H9 (cell line): ENCODE data around the gene DNASE1L3. TPM values are rescaled to one million over a fixed set of nuclear protein-coding genes. Genes with fewer than 3 reads are reported as not detected.

Source experiments
- DNase-seq: peaks from one replicate; pipeline ENCODE4 v3.0.0-alpha.2; 2017
- H2AFZ ChIP-seq: one replicate; pipeline ENCODE4 v1.6.1; 2013; ENCODE audit warnings: mild to moderate bottlenecking, low read length, control low read depth, moderate library complexity
- H2AK5ac ChIP-seq: 2 replicates; pipeline ENCODE4 v1.6.1; 2013; ENCODE audit warnings: low read length, control low read depth, mixed read lengths; ENCODE audit not compliant: insufficient read length
- H2BK120ac ChIP-seq: one replicate; pipeline ENCODE4 v1.6.1; 2013; ENCODE audit warnings: low read depth, mild to moderate bottlenecking, low read length, control low read depth, inconsistent platforms; ENCODE audit not compliant: poor library complexity, severe bottlenecking
- H2BK12ac ChIP-seq: 2 replicates; pipeline ENCODE4 v1.6.1; 2013; ENCODE audit warnings: low read length, control low read depth, mixed read lengths, low read depth; ENCODE audit not compliant: insufficient read length
- H2BK15ac ChIP-seq: 2 replicates; pipeline ENCODE4 v1.6.1; 2013; ENCODE audit warnings: low read depth, low read length, control low read depth
- H2BK20ac ChIP-seq: one replicate; pipeline ENCODE4 v1.6.1; 2013; ENCODE audit warnings: low read depth, mild to moderate bottlenecking, low read length, control low read depth, inconsistent platforms; ENCODE audit not compliant: poor library complexity, severe bottlenecking
- H2BK5ac ChIP-seq: 2 replicates; pipeline ENCODE4 v1.6.1; 2013; ENCODE audit warnings: low read length, control low read depth, mixed read lengths; ENCODE audit not compliant: insufficient read length
- H3K14ac ChIP-seq: 2 replicates; pipeline ENCODE4 v1.6.1; 2013; ENCODE audit warnings: low read length, control low read depth; ENCODE audit not compliant: insufficient read depth
- H3K18ac ChIP-seq: 2 replicates; pipeline ENCODE4 v1.6.1; 2013; ENCODE audit warnings: low read depth, mild to moderate bottlenecking, mixed read lengths, low read length, control low read depth; ENCODE audit not compliant: insufficient read length
- H3K23ac ChIP-seq: 2 replicates; pipeline ENCODE4 v1.6.1; 2013; ENCODE audit warnings: low read length, control low read depth, mixed read lengths, low read depth; ENCODE audit not compliant: insufficient read length
- H3K23me2 ChIP-seq: 2 replicates; pipeline ENCODE4 v1.6.1; 2013; ENCODE audit warnings: low read depth, mild to moderate bottlenecking, mixed read lengths, low read length, control low read depth; ENCODE audit not compliant: insufficient read length, poor library complexity, severe bottlenecking
- H3K27ac ChIP-seq: 2 replicates; pipeline ENCODE4 v1.5.1; 2013; ENCODE audit warnings: low read length, control low read depth, mixed read lengths, low read depth; ENCODE audit not compliant: insufficient read length
- H3K27me3 ChIP-seq: 2 replicates; pipeline ENCODE4 v1.6.1; 2013; ENCODE audit warnings: low read length, control low read depth, inconsistent platforms; ENCODE audit not compliant: insufficient read depth
- H3K4ac ChIP-seq: 2 replicates; pipeline ENCODE4 v1.6.1; 2013; ENCODE audit warnings: low read depth, mild to moderate bottlenecking, control low read depth, inconsistent platforms, low read length, moderate library complexity
- H3K4me1 ChIP-seq: 2 replicates; pipeline ENCODE4 v1.6.1; 2013; ENCODE audit warnings: low read length, control low read depth, inconsistent platforms; ENCODE audit not compliant: insufficient read depth
- H3K4me2 ChIP-seq: 2 replicates; pipeline ENCODE4 v1.6.1; 2013; ENCODE audit warnings: low read length, control low read depth, mixed read lengths; ENCODE audit not compliant: insufficient read length, insufficient read depth
- H3K56ac ChIP-seq: 2 replicates; pipeline ENCODE4 v1.6.1; 2013; ENCODE audit warnings: low read depth, mild to moderate bottlenecking, mixed read lengths, low read length, control low read depth; ENCODE audit not compliant: insufficient read length
- H3K79me1 ChIP-seq: 2 replicates; pipeline ENCODE4 v1.6.1; 2013; ENCODE audit warnings: low read depth, mild to moderate bottlenecking, moderate library complexity, low read length, control low read depth, inconsistent platforms; ENCODE audit not compliant: insufficient read depth, poor library complexity, severe bottlenecking
- H3K79me2 ChIP-seq: 2 replicates; pipeline ENCODE4 v1.6.1; 2013; ENCODE audit warnings: low read length, control low read depth, inconsistent platforms; ENCODE audit not compliant: insufficient read depth
- H3K9ac ChIP-seq: 2 replicates; pipeline ENCODE4 v1.6.1; 2013; ENCODE audit warnings: low read length, control low read depth, mixed read lengths; ENCODE audit not compliant: insufficient read length; ENCODE audit errors: extremely low read depth
- H3K9me3 ChIP-seq: one replicate; pipeline ENCODE4 v1.6.1; 2013; ENCODE audit warnings: low read depth, low read length, inconsistent platforms; ENCODE audit not compliant: control insufficient read depth
- H3T11ph ChIP-seq: one replicate; pipeline ENCODE4 v1.6.1; 2013; ENCODE audit warnings: mild to moderate bottlenecking, low read length, control low read depth, inconsistent platforms
- H4K20me1 ChIP-seq: one replicate; pipeline ENCODE4 v1.6.1; 2013; ENCODE audit not compliant: control insufficient read depth, insufficient read length, insufficient read depth
- H4K5ac ChIP-seq: 2 replicates; pipeline ENCODE4 v1.6.1; 2013; ENCODE audit warnings: low read depth, mild to moderate bottlenecking, mixed read lengths, low read length, control low read depth; ENCODE audit not compliant: insufficient read length
- H4K8ac ChIP-seq: replicated peaks from 2 replicates; pipeline ENCODE4 v1.6.1; 2013; ENCODE audit warnings: low read length, control low read depth, mixed read lengths, low read depth; ENCODE audit not compliant: insufficient read length
- H4K91ac ChIP-seq: 2 replicates; pipeline ENCODE4 v1.6.1; 2013; ENCODE audit warnings: low read depth, mild to moderate bottlenecking, moderate library complexity, mixed read lengths, low read length, control low read depth; ENCODE audit not compliant: insufficient read length
- H3K27ac Mint-ChIP-seq, 3 experiments: 2 replicates in 2 of 3; 3 replicates in 1 of 3; pipeline ENCODE4 v1.8.0; 2020 to 2021; ENCODE audit warnings: mixed read lengths in 3 of 3, mild to moderate bottlenecking in 1 of 3, moderate library complexity in 1 of 3
- H3K27me3 Mint-ChIP-seq: 2 replicates; pipeline ENCODE4 v1.8.0; 2021; ENCODE audit warnings: low read depth, mild to moderate bottlenecking, moderate library complexity, mixed read lengths
- H3K36me3 Mint-ChIP-seq, 3 experiments: 2 replicates in 2 of 3; 3 replicates in 1 of 3; pipeline ENCODE4 v1.8.0; 2020 to 2021; ENCODE audit warnings: low read depth in 3 of 3, mixed read lengths in 3 of 3; ENCODE audit not compliant: insufficient read depth in 1 of 3
- H3K4me1 Mint-ChIP-seq, 2 experiments: 2 replicates each; pipeline ENCODE4 v1.8.0; 2020; ENCODE audit warnings: mixed read lengths in 2 of 2
- H3K4me3 Mint-ChIP-seq, 2 experiments: 2 replicates in 1 of 2; 3 replicates in 1 of 2; pipeline ENCODE4 v1.8.0; 2020 to 2021; ENCODE audit warnings: mild to moderate bottlenecking in 2 of 2, mixed read lengths in 2 of 2, moderate library complexity in 1 of 2
- H3K9me3 Mint-ChIP-seq, 2 experiments: 2 replicates in 1 of 2; 3 replicates in 1 of 2; pipeline ENCODE4 v1.8.0; 2020; ENCODE audit warnings: mild to moderate bottlenecking in 2 of 2, mixed read lengths in 2 of 2, moderate library complexity in 1 of 2
- WGBS: extraction: QIAGEN DNeasy Blood & Tissue Kit; methylation state at CpG from one replicate; pipeline ENCODE4 v1.1.7; 2013; ENCODE audit warnings: missing lambda C conversion rate, low lambda C conversion rate, mixed read lengths; ENCODE audit not compliant: insufficient read length; ENCODE audit errors: extremely low coverage; 5-methylcytosine and 5-hydroxymethylcytosine counted together
- total RNA-seq: library from RNA; stranded (reverse); gene quantifications from 2 replicates; pipeline ENCODE4 v1.2.1, GENCODE V29; 2021
- TF ChIP-seq, protein P1 (sequence below): fragments of 200-600 bp; sonication (generic); conservative IDR thresholded peaks from 3 replicates; pipeline ENCODE4 v1.8.0; 2021; ENCODE audit warnings: antibody characterized with exemption, mild to moderate bottlenecking

Gene DNASE1L3
- total RNA-seq, 1 experiment from 2014 or later = not detected

DNA sequence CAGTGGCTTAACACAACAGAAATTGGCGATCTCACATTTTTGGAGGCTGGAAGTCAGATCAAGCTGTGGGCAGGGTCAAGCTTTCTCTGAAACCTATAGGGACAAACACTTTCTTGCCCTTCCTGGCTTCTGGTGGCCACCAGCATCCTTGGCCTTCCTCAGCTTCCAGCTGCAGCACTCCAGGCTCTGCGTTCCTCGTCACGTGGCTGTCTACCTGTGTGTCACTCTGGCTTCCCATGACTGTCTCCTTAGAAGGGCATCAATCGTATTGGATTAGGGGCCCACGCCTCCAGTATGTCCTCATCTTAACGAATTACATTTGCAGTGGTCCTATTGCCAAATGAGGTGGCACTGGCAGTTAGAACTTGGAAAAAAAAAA is 25.8 kb downstream of the DNASE1L3 start:
- peaks cover 5% of the 10 kb centered on the region for H4K20me1 ChIP-seq
- H3K36me3 Mint-ChIP-seq = no peaks in the 10 kb centered on the region
- no peak overlapping the region for H3T11ph ChIP-seq
- H3K4me2 ChIP-seq = no peak overlapping the region
- H3K23ac ChIP-seq = no peak overlapping the region
- peaks cover 10 to 11% of the 10 kb centered on the region in 2 experiments for H3K4me1 Mint-ChIP-seq
- H4K91ac ChIP-seq = no peak overlapping the region
- no peaks in the 10 kb centered on the region for H3K27me3 ChIP-seq
- H3K4me3 Mint-ChIP-seq = no peak overlapping the region
- H3K9ac ChIP-seq = no peak overlapping the region
- no peak for DNase-seq
- H4K8ac ChIP-seq = no peak overlapping the region
- no peaks in the 10 kb centered on the region for H3K9me3 Mint-ChIP-seq
- H3K4me1 ChIP-seq = peaks cover 2% of the 10 kb centered on the region; the same call in 1 of the 2 replicates
- no peaks in the 10 kb centered on the region for H3K79me2 ChIP-seq
- H3K27ac Mint-ChIP-seq = no peak overlapping the region
- no peak overlapping the region for H2AK5ac ChIP-seq
- H2BK20ac ChIP-seq = no peak overlapping the region
- H3K23me2 ChIP-seq = no peaks in the 10 kb centered on the region
- H4K5ac ChIP-seq = no peak overlapping the region
- H2BK15ac ChIP-seq = no peak overlapping the region
- H3K27me3 Mint-ChIP-seq = peaks cover 11% of the 10 kb centered on the region; the same call in 1 of the 2 replicates
- H3K56ac ChIP-seq = no peak overlapping the region
- H2BK12ac ChIP-seq = no peak overlapping the region
- TF ChIP-seq, protein P1, sequence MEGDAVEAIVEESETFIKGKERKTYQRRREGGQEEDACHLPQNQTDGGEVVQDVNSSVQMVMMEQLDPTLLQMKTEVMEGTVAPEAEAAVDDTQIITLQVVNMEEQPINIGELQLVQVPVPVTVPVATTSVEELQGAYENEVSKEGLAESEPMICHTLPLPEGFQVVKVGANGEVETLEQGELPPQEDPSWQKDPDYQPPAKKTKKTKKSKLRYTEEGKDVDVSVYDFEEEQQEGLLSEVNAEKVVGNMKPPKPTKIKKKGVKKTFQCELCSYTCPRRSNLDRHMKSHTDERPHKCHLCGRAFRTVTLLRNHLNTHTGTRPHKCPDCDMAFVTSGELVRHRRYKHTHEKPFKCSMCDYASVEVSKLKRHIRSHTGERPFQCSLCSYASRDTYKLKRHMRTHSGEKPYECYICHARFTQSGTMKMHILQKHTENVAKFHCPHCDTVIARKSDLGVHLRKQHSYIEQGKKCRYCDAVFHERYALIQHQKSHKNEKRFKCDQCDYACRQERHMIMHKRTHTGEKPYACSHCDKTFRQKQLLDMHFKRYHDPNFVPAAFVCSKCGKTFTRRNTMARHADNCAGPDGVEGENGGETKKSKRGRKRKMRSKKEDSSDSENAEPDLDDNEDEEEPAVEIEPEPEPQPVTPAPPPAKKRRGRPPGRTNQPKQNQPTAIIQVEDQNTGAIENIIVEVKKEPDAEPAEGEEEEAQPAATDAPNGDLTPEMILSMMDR = no peak
- no peak overlapping the region for H3K18ac ChIP-seq
- no peak overlapping the region for H3K4ac ChIP-seq
- no peak overlapping the region for H2AFZ ChIP-seq
- no peak overlapping the region for H2BK120ac ChIP-seq
- H3K14ac ChIP-seq = no peak overlapping the region
- no peak overlapping the region for H3K27ac ChIP-seq
- H2BK5ac ChIP-seq = no peak overlapping the region
- no CpG with 5 or more reads among the region's 7 CpGs for WGBS
- no peaks in the 10 kb centered on the region for H3K79me1 ChIP-seq
- no peaks in the 10 kb centered on the region for H3K9me3 ChIP-seq
